Myometrial cell (primary cell): ENCODE data around the gene SH2D7. TPM values are rescaled to one million over a fixed set of nuclear protein-coding genes. Genes with fewer than 3 reads are reported as not detected.

Experiments
- total RNA-seq: library from RNA; depleted of rRNA; stranded (reverse); fragments of >200 nt; gene quantifications from 2 replicates; pipeline ENCODE4 v1.2.3, GENCODE V29; 2015

Gene SH2D7
- total RNA-seq = not detected in 2 replicates

DNA sequence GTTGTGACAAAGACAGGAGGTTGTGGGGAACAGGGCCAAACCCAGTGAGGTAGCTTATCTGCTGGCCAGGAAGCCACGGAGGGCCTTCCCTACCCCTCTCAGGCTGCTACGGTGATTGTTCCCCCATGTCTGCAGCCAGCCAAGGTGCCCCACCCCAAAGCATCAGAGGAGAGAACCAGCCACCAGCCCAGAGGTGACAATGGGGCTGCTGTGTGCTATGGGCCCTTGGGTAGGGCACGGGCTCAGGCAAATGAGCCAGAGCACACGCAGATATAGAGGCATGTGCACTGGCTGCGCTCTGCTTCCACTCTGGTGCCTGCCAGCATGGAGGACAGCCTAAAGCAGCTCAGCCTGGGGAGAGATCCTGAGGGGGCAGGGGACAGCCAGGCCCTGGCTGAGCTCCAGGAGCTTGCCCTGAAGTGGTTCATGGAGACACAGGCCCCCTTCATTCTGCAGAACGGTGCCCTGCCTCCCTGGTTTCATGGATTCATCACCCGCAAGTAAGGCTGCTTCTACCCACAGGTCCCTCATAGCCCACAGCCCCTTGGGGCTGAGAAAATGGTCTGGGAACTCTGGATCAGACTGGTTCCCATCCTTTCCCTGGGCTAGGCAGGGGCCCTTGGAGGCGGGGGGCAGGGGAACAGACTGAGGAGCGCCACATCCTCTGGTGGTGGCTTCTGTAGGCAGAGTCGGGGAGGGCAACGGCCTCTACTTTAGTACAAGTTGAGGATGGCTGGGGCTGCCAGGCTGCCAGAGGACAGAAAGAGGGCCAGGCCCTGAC is at the start of gene SH2D7:
TSS of gene SH2D7 (plus strand) at position 301 of the 781 bp plus-strand sequence. CDS start at position 325, 24 bp downstream.

DNA sequence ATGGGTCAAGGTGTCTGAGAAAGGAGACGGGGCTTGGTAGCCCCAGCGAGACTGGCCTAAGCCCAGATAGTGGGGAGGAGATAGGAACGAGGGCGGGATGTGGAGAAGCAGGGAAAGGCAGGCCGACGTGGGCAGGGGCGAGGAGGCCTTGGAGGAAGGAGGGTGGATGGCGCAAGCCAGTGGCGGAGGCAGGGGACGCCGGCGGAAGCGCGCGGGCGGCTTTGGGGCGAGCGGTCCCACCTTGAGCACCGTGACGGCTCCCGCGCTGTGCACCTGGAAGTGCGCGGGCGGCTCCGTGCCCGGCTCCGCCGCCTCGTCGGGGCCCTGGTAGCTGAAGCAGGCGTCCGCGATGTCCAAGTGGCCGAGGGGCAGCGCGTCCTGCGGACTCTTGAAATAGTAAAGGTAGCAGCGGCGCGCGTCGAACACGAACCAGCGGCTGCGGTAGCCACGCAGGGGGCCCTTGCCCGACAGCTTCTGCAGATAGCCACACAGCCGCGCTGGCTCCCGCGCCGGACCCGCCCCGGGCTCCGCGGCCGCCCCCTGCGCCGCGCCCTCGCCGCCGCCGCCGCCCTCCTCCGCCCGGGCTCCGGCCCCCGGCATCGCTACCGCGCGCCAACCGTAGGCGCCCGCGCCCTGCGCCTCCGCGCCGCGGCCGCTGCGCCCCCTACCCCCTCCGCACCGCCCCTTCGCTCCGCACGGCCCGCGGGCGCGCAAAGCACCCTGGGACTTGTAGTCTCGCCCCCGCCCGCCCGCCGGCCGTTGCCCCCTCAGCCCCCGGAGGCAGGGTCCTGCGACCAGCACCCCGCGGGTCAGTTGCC is 15.1 kb upstream of the SH2D7 start, which contains the start of gene TBC1D2B:
TSS of gene TBC1D2B (minus strand) at position 659 of the 818 bp plus-strand sequence. CDS start at position 600, 59 bp downstream.

DNA sequence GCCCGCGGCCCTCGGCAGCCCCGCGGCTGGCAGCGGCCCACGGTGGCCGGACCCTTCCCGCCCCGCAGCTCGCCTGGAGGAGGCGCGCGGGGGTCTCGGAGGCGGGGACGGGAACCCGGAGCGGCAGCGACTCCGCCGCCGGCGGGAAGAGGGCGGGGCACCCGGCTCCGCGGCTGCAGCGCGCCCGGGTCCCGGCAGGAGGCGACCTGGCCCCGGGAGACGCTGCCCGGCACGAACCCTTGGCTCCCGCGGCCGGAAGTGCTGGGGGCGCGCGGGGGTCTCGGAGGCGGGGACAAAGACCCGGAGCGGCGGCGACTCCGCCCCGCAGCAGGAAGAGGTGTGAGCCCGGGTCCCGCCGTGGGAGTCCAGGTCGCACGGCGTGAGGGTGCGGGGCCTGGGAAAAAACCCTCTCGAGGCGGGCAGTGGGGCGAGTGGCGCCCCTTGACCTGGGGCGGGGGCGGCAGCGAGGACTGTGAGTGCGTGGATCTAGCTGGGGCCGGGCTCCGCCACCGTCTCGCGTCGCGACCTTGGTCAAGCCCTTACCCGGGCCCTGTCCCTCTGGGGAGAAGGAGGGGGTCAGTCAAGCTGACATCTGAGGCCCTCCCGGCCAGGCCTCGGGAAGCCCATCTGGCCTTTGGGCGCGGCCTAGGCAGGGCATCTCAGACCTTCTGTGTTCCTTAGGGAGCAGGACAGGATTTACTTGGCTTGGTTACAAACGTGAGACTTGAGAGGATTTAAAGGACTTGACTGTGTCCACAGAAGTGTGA is 39.1 kb downstream of the SH2D7 start, which contains the start of gene CIB2:
TSS of gene CIB2 (minus strand) at position 151 of the 767 bp plus-strand sequence. CDS start 230 bp downstream, outside the sequence.

DNA sequence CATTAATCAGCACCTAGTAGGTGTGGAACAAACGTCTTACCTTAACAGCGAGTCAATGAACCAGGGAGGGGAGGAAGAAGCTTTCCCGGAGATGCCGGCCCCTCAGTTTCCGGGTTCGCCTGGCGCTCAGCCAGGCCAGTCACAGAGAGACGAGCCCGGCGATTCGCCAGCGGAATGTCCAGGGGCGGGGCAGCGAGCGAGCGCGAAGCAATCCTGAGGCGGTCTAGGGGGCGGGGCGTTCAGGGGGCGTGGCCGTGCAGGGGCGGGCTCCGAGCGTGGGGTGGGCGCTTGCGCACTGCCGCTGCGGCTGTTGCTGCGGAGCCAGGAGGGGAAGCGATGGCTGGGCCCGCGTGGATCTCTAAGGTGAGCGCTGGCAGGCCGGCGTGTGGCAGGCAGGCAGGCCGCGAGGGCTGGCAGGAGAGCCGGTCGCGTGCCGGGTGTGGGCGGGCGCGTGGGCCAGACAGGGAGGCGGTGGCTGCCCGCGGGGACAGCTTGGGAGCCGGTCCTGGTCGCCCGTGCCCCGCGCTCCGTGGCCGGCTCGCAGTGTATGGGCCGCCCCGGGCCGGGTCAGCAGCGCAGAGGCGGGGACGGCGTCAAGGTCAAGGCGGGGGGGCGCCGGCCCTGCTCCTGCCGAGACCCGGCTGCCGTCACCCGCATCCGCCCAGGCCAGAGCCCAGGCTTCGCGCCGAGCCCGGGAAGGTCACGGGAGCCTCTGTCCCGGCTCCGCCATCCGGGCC is 56.9 kb downstream of the SH2D7 start, which contains the start of gene IDH3A:
TSS of gene IDH3A (plus strand) at position 295 of the 737 bp plus-strand sequence. CDS start at position 337, 42 bp downstream.

Other genes with a start within 250 kb of the SH2D7 start
- 20.6 and 21.6 TPM in 2 replicates for gene TBC1D2B, start 14.8 kb upstream of the SH2D7 start, total RNA-seq
- gene CIB2, start 38.9 kb downstream of the SH2D7 start, total RNA-seq = 2.8 and 12.1 TPM in 2 replicates
- gene IDH3A, start 56.8 kb downstream of the SH2D7 start, total RNA-seq = 34.6 and 49.9 TPM in 2 replicates
- 0.58 TPM in 1 of 2 replicates, not detected in the other for gene ACSBG1, start 142.0 kb downstream of the SH2D7 start, total RNA-seq
- gene DNAJA4, start 172.0 kb downstream of the SH2D7 start, total RNA-seq = 2.9 and 4.1 TPM in 2 replicates
- 103 and 111 TPM in 2 replicates for gene SKIC8, start 207.0 kb downstream of the SH2D7 start, total RNA-seq
- gene CRABP1, start 247.8 kb downstream of the SH2D7 start, total RNA-seq = not detected in 2 replicates